Ovary (tissue), 3 donors: ENCODE measurements around the gene ZDHHC1.

Source experiments
- POLR2A ChIP-seq: fragments of 450-650 bp; IDR thresholded peaks from one replicate; pipeline ENCODE4 v1.6.1; 2017; ENCODE audit warnings: antibody characterized with exemption, mild to moderate bottlenecking, moderate library complexity
- TF ChIP-seq, protein P1 (sequence below), 3 donors: fragments of 450-650 bp in 2 of 3; fragments of 200-600 bp in 1 of 3; IDR thresholded peaks; one replicate each; pipeline versions ENCODE4 v1.5.1 to v1.8.0; 2016 to 2022; ENCODE audit warnings: antibody characterized with exemption in 3 of 3, mild to moderate bottlenecking in 1 of 3
- donor health status: DM: no; HTN: no; CAD: no.

DNA sequence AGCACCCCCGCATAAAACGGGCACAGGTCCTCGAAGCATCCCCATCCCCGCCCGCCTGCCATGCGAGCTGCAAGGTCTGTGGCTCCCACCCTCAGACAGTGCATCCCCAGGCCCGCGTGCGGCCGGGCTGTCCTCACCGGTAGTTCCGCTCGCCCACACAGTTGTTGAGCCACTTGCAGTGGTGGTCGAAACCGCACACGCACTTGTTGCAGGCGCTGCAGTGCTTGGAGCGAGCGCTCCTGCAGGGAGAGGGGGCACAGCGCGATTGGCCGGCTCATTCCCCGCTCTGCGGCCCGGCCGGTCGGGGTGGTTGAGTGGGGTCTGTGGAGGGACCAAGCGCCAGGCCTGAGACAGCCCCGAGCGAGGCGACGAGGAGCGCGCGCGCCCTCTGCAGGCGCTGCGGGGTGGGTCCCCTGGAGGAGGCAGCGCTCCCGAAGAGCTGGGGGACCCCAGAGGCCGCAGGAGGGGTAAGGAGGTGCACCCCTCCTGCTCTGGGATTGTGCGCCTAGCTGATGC, 17.0 kb downstream of the ZDHHC1 start:
- TF ChIP-seq POLR2A: no peak
- TF ChIP-seq, protein P1, sequence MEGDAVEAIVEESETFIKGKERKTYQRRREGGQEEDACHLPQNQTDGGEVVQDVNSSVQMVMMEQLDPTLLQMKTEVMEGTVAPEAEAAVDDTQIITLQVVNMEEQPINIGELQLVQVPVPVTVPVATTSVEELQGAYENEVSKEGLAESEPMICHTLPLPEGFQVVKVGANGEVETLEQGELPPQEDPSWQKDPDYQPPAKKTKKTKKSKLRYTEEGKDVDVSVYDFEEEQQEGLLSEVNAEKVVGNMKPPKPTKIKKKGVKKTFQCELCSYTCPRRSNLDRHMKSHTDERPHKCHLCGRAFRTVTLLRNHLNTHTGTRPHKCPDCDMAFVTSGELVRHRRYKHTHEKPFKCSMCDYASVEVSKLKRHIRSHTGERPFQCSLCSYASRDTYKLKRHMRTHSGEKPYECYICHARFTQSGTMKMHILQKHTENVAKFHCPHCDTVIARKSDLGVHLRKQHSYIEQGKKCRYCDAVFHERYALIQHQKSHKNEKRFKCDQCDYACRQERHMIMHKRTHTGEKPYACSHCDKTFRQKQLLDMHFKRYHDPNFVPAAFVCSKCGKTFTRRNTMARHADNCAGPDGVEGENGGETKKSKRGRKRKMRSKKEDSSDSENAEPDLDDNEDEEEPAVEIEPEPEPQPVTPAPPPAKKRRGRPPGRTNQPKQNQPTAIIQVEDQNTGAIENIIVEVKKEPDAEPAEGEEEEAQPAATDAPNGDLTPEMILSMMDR (IDR thresholded peaks at IDR 0.05): peak; percentile 48 to 72 (median 59)
